ENCODE data around the gene PITPNM1. TPM values are rescaled to one million over a fixed set of nuclear protein-coding genes. Genes with fewer than 3 reads are reported as not detected.
A peak's percentile ranks its signal among the peaks of the same experiment; 100 is the strongest.
"Not testable (repeated sequence)": the region's sequence is repeated elsewhere in the genome, so short reads cannot be mapped to it uniquely, and the experiment has no call there.

Gene PITPNM1
- total RNA-seq (2022) (65.0 and 78.3 TPM in 2 replicates), Bru-seq, nascent RNA (percentile 52 among the genes with signal in this experiment), BruChase-seq, experiment 1, labeled RNA remaining after a 2-hour chase (percentile 64 among the genes with signal in this experiment), BruChase-seq, experiment 2, labeled RNA remaining after a 6-hour chase (percentile 74 among the genes with signal in this experiment)
- long read RNA-seq, full-length matches to known transcripts: 20 of 60 reads
- long read RNA-seq, partial matches to known transcripts: 23 of 60 reads
- long read RNA-seq, other reads (novel, unspliced or antisense): 17 of 60 reads

- TF ChIP-seq, protein P1, sequence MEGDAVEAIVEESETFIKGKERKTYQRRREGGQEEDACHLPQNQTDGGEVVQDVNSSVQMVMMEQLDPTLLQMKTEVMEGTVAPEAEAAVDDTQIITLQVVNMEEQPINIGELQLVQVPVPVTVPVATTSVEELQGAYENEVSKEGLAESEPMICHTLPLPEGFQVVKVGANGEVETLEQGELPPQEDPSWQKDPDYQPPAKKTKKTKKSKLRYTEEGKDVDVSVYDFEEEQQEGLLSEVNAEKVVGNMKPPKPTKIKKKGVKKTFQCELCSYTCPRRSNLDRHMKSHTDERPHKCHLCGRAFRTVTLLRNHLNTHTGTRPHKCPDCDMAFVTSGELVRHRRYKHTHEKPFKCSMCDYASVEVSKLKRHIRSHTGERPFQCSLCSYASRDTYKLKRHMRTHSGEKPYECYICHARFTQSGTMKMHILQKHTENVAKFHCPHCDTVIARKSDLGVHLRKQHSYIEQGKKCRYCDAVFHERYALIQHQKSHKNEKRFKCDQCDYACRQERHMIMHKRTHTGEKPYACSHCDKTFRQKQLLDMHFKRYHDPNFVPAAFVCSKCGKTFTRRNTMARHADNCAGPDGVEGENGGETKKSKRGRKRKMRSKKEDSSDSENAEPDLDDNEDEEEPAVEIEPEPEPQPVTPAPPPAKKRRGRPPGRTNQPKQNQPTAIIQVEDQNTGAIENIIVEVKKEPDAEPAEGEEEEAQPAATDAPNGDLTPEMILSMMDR (IDR thresholded peaks at IDR 0.05; ENCODE audit: insufficient read depth in 1 of 2, low read depth in 1 of 2, low read length in 1 of 2, severe bottlenecking in 1 of 2, unreplicated experiment in 1 of 2): no peak
Observed at GRCh38 chr11:67504950-67505581, at the start of gene PITPNM1. Gene PITPNM1 (minus strand): TSS chr11:67505363. CDS start chr11:67504180, 1,183 bp downstream.

DNA sequence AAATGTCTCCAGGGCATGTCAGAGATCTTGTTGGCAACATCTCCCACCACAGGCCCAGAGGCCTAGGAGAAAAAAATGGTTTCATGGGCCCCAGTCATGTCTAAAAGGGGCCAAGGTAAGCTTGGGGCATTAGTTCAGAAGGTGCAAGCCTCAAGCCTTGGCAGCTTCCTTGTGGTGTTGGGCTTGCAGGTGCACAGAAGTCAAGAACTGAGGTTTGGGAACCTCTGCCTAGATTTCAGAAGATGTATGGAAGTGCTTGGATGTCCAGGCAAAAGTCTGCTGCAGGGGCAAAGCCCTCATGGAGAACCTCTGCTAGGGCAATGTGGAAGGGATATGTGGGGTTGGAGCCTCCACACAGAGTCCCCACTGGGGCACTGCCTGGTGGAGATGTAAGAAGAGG lies 46.5 kb upstream of the PITPNM1 start:
- H3K9me3 Mint-ChIP-seq (ENCODE audit: unreplicated experiment): peaks cover 32% of the 10 kb centered on the region
- CTCF ChIA-PET; BruUV-seq (replicated peaks); H3K36me3 ChIP-seq (ENCODE audit: control insufficient read depth, insufficient read depth, low read length); H3K4me3 Mint-ChIP-seq (ENCODE audit: unreplicated experiment); H3K27me3 Mint-ChIP-seq (ENCODE audit: insufficient read depth, unreplicated experiment); H3K27ac Mint-ChIP-seq (ENCODE audit: unreplicated experiment); POLR2A ChIA-PET; H3K27me3 ChIP-seq (replicated peaks; ENCODE audit: control insufficient read depth, insufficient read depth, low read length); H3K4me3 ChIP-seq (ENCODE audit: low read depth, low read length); H3K36me3 Mint-ChIP-seq (ENCODE audit: insufficient read depth, unreplicated experiment); H3K4me1 ChIP-seq; intact Hi-C loops (cut with micrococcal nuclease; ENCODE audit: unreplicated experiment); H3K4me1 Mint-ChIP-seq (ENCODE audit: low read depth, unreplicated experiment); DNase-seq: not testable (repeated sequence)
- peaks cover 27% of the 10 kb centered on the region for H3K9me3 ChIP-seq

More at GRCh38 chr11:67504950-67505581, at the start of gene PITPNM1:
- intact Hi-C loops (cut with micrococcal nuclease; ENCODE audit: unreplicated experiment): loop anchor here (1.0 to 10.0 kb wide), 5 partner anchors 22 to 390 kb away; partner anchors contain the start of genes AIP, CORO1B, KDM2A and PPP1CA
- Mint-ChIP-seq H3K4me3 (ENCODE audit: unreplicated experiment) (peak within 1 kb of the TSS; percentile 99), H3K27ac (ENCODE audit: unreplicated experiment) (peak within 1 kb of the TSS; percentile 100), H3K9me3 (ENCODE audit: unreplicated experiment) (no peaks in the 10 kb centered on the region), H3K27me3 (ENCODE audit: insufficient read depth, unreplicated experiment) (no peaks in the 10 kb centered on the region), H3K36me3 (ENCODE audit: insufficient read depth, unreplicated experiment) (peaks cover 67% of the 10 kb centered on the region), H3K4me1 (ENCODE audit: low read depth, unreplicated experiment) (peaks cover 41% of the 10 kb centered on the region)
- no peaks in the 10 kb centered on the region for H3K9me3 ChIP-seq
- ChIA-PET CTCF (interaction anchor here (0.6 to 1.7 kb wide), 2 partner anchors 104 to 125 kb away, joined by 3 to 4 read pairs; partner anchors contain the start of gene PPP1CA), POLR2A (no interaction called here)
- peak within 1 kb of the TSS; percentile 91 for H3K4me3 ChIP-seq (ENCODE audit: low read depth, low read length)
- peaks cover 3% of the 10 kb centered on the region; the same call in 1 of the 2 replicates for H3K36me3 ChIP-seq (ENCODE audit: control insufficient read depth, insufficient read depth, low read length)
- no TSS peak for BruUV-seq (replicated peaks)
- H3K4me1 ChIP-seq: peaks cover 40% of the 10 kb centered on the region
- H3K27me3 ChIP-seq (replicated peaks; ENCODE audit: control insufficient read depth, insufficient read depth, low read length): no peaks in the 10 kb centered on the region
- DNase-seq: peak; percentile 83 to 90

DNA sequence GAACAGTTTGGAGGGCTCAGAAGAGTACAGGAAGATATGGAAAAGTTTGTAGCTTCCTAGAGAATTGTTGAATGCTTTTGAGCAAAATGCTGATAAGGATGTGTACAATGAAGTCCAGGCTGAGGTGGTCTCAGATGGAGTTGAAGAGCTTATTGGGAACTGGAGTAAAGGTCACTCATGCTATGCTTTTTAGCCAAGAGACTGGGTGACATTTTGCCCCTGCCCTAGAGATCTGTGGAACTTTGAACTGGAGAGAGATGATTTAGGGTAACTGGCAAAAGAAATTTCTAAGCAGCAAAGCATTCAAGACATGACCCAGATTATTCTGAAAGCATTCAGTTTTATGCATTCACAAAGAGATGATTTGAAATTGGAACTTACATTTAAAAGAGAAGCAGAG lies 46.0 kb upstream of the PITPNM1 start:
- no peaks in the 10 kb centered on the region for H3K4me1 Mint-ChIP-seq (ENCODE audit: low read depth, unreplicated experiment)
- Histone ChIP-seq H3K4me1 (no peaks in the 10 kb centered on the region), H3K4me3 (ENCODE audit: low read depth, low read length) (no peak overlapping the region), H3K36me3 (ENCODE audit: control insufficient read depth, insufficient read depth, low read length) (no peaks in the 10 kb centered on the region; the same call in 1 of the 2 replicates), H3K27me3 (replicated peaks; ENCODE audit: control insufficient read depth, insufficient read depth, low read length) (no peaks in the 10 kb centered on the region), H3K9me3 (peaks cover 27% of the 10 kb centered on the region)
- peaks cover 32% of the 10 kb centered on the region for H3K9me3 Mint-ChIP-seq (ENCODE audit: unreplicated experiment)
- DNase-seq: no peak
- H3K4me3 Mint-ChIP-seq (ENCODE audit: unreplicated experiment): no peak overlapping the region
- no peak overlapping the region for H3K27ac Mint-ChIP-seq (ENCODE audit: unreplicated experiment)
- H3K27me3 Mint-ChIP-seq (ENCODE audit: insufficient read depth, unreplicated experiment): no peaks in the 10 kb centered on the region
- TF ChIP-seq, protein P1 (IDR thresholded peaks at IDR 0.05; ENCODE audit: insufficient read depth in 1 of 2, low read depth in 1 of 2, low read length in 1 of 2, severe bottlenecking in 1 of 2, unreplicated experiment in 1 of 2): no peak
- CTCF ChIA-PET: no interaction called here
- POLR2A ChIA-PET: no interaction called here
- no TSS peak for BruUV-seq (replicated peaks)
- intact Hi-C loops (cut with micrococcal nuclease; ENCODE audit: unreplicated experiment): no loop called here
- peaks cover 4% of the 10 kb centered on the region for H3K36me3 Mint-ChIP-seq (ENCODE audit: insufficient read depth, unreplicated experiment)
